Mammary epithelial cell (primary cell): Measurements from ENCODE around the gene MXRA8.

Experiments used
- CTCF ChIP-seq, 2 donors: IDR thresholded peaks in 1 of 2; conservative IDR thresholded peaks in 1 of 2; 2 replicates each; pipeline ENCODE4 v1.5.1; 2011 to 2012; ENCODE audit warnings: inconsistent platforms in 2 of 2, low read length in 2 of 2, mild to moderate bottlenecking in 2 of 2, control low read depth in 1 of 2, low read depth in 1 of 2; ENCODE audit not compliant: insufficient read depth in 1 of 2; ENCODE audit errors: extremely low read depth in 1 of 2
- EZH2 ChIP-seq: IDR thresholded peaks from 2 replicates; pipeline ENCODE4 v1.6.1; 2012; ENCODE audit warnings: low read length, inconsistent platforms, borderline replicate concordance

GRCh38 chr1:1364266-1364665, 5.9 kb upstream of the MXRA8 start:
- peak in 1 of 2 donors; percentile 3 for TF ChIP-seq CTCF (conservative IDR thresholded peaks at IDR 0.05 in 1 of 2, IDR thresholded peaks at IDR 0.05 in 1 of 2; ENCODE audit: extremely low read depth in 1 of 2, insufficient read depth in 1 of 2, low read depth in 1 of 2, low read length in 2 of 2)
- no peak for TF ChIP-seq EZH2
